ENCODE measurements around the gene UTP25.
"Not testable (repeated sequence)": the region's sequence is repeated elsewhere in the genome, so short reads cannot be mapped to it uniquely, and the experiment has no call there.

UTP25 gene

DNA sequence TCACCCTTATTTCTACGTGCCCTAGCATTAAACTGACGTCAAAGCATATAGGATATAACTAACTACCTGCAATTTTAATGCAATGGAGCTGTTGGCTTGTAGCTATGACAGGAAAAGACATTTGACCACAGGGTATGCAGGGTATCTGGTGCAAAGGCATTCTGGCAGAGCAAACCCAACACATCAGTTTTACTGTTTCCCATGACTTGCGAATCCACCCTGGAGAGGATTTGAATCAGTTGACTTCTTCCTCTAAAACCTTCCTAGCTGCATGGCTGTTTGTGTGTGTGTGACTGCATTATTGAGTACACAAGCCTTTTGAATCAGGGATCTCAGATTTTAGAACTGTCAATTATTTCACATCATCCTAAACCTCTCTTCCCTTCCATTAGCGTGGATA, 68.6 kb downstream of the UTP25 start:
- no peak for DNase-seq (ENCODE audit: low spot score)

DNA sequence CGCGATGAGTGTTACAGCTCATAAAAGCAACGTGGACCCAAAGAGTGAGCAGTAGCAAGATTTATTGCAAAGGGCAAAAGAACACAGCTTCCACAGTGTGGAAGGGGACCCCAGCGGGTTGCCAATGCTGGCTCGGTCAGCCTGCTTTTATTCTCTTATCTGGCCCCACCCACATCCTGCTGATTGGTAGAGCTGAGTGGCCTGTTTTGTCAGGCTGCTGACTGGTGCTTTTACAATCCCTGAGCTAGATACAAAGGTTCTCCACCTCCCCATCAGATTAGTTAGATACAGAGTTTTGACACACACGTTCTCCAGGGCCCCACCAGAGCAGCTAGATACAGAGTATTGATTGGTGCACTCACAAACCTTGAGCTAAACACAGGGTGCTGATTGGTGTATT, 70.5 kb downstream of the UTP25 start:
- not testable (repeated sequence) for DNase-seq (ENCODE audit: low spot score)

DNA sequence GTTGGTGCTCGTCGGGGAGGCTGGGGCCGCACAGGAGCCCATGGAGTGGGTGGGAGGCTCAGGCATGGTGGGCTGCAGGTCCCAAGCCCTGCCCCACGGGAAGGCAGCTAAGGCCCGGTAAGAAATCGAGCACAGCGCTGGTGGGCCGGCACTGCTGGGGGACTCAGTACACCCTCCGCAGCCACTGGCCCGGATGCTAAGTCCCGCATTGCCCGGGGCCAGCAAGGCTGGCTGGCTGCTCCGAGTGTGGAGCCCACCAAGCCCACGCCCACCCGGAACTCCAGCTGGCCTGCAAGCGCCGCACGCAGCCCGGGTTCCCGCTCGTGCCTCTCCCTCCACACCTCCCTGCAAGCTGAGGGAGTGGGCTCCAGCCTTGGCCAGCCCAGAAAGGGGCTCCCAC, 71.1 kb downstream of the UTP25 start:
- not testable (repeated sequence) for DNase-seq (ENCODE audit: low spot score)

DNA sequence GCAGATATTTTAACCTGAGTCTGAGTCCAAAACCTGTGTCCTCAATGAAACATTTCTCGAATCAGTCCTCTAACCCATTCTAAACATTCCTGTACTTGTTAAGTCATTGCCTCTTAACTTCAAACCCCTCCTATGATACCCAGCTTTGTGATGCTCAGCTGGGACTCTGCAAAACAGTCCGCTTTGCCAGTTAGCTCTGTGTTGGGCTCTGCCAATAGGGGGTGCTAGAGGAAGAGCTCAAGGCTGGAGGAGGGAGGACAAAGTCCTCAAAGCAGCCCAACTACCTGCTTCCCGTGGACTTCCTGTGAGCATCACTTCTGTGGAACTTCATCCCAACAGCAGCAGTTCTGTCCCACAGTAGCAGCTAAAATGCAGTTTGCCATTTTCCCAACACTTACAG, 72.2 kb downstream of the UTP25 start:
- DNase-seq (ENCODE audit: low spot score), result no peak

DNA sequence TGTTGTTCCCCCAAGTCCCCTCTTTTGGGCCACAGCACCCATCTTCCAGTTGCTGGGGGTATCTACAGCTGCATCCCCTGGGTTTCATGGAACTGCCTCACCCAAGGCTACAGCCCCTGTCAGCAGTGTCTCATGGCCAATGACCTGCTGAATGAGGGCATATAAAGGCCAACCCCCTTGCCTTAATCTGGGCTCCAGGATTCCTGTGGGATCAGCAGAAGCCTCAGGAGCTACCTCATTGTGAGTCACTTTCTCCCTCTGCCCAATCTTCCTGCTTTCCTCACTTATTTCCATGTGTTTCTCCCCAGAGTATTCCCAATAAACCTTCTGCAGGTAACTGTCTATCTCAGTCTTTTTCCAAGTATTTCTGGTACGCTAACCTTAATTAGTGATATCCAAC, 73.0 kb downstream of the UTP25 start:
- no peak for DNase-seq (ENCODE audit: low spot score)

DNA sequence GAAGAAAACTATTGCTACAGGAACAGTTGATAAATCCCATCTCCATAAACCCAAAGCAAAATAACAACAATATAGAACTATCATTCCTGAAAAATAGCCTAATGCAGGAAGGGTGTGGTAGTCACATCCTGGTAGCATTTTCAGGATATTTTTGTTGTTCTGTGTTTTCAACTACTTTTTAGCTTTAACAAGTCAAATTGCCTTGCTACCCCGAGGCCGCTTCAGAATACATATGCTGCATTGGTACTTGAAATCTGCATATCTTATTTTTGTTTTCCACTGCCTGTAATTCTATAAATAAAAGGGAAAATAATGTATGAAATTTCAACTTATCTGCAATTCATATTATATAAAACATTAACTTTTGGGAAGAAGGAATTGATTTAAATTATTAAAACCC, 73.4 kb downstream of the UTP25 start:
- DNase-seq (ENCODE audit: low spot score), result no peak

DNA sequence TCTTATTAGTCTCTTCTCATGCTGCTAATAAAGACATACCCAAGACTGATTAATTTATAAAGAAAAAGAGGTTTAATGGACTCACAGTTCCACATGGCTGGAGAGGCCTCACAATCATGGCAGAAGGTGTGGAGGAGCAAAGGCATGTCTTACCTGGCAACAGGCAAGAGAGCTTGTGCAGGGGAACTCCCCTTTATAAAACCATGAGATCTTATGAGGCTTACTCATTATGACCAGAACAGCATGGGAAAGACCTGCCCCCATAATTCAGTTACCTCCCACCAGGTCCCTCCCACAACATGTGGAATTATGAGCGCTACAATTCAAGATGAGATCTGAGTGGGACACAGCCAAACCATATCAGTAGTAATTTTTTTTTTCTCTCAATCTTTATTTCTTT, 77.0 kb downstream of the UTP25 start:
- not testable (repeated sequence) for DNase-seq (ENCODE audit: low spot score)

Measured in LoVo (cell line).